Effector memory CD4-positive, alpha-beta T cell (primary cell): ENCODE measurements around the gene BAZ2B.
"Not testable (repeated sequence)": the region's sequence is repeated elsewhere in the genome, so short reads cannot be mapped to it uniquely, and the experiment has no call there.

Experiments used
- DNase-seq, 3 donors: peaks; one replicate each; pipeline ENCODE4 v3.0.0-alpha.2; 2020
- H3K27ac ChIP-seq: 2 replicates; pipeline ENCODE4 v1.7.0; 2013; ENCODE audit warnings: mild to moderate bottlenecking, low read length, moderate library complexity; ENCODE audit not compliant: insufficient read depth, poor library complexity, severe bottlenecking
- H3K27me3 ChIP-seq: replicated peaks from 2 replicates; pipeline ENCODE4 v1.7.0; 2013; ENCODE audit warnings: mild to moderate bottlenecking, low read length; ENCODE audit not compliant: insufficient read depth, control insufficient read depth, poor library complexity, severe bottlenecking
- H3K36me3 ChIP-seq: 2 replicates; pipeline ENCODE4 v1.7.0; 2013; ENCODE audit warnings: mild to moderate bottlenecking, low read length, moderate library complexity; ENCODE audit not compliant: control insufficient read depth, insufficient read depth
- H3K4me1 ChIP-seq: 2 replicates; pipeline ENCODE4 v1.7.0; 2013; ENCODE audit warnings: low read length, mild to moderate bottlenecking; ENCODE audit not compliant: control insufficient read depth, insufficient read depth, poor library complexity, severe bottlenecking
- H3K4me3 ChIP-seq: 2 replicates; pipeline ENCODE4 v1.7.0; 2013; ENCODE audit warnings: low read length, low read depth, mild to moderate bottlenecking; ENCODE audit not compliant: insufficient read depth, poor library complexity, severe bottlenecking
- H3K9me3 ChIP-seq: 2 replicates; pipeline ENCODE4 v1.7.0; 2013; ENCODE audit warnings: mild to moderate bottlenecking, low read length, moderate library complexity; ENCODE audit not compliant: control insufficient read depth

The BAZ2B gene

DNA sequence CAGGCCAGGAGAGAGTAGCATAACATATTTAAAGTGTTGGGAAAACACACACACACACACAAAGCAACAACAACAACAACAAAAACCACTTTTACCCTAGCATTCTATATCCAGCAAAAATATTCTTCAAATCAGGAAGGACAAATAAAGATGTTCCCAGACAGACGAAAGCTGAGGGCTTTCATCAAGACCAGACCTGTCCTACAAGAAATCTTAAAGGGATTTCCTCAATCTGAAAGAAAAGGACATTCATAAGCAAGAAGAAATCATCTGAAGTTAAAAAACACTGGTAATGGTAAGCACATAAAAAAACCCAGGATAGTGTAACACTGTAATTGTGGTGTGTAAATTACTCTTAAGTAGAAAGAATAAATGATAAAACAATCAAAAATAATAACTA, 22.7 kb upstream of the BAZ2B start:
- Histone ChIP-seq H3K27me3 (no peaks in the 10 kb centered on the region), H3K27ac (no peak overlapping the region), H3K4me3 (no peak overlapping the region), H3K36me3 (no peaks in the 10 kb centered on the region), H3K9me3 (no peaks in the 10 kb centered on the region), H3K4me1 (no peaks in the 10 kb centered on the region)
- no peak for DNase-seq

DNA sequence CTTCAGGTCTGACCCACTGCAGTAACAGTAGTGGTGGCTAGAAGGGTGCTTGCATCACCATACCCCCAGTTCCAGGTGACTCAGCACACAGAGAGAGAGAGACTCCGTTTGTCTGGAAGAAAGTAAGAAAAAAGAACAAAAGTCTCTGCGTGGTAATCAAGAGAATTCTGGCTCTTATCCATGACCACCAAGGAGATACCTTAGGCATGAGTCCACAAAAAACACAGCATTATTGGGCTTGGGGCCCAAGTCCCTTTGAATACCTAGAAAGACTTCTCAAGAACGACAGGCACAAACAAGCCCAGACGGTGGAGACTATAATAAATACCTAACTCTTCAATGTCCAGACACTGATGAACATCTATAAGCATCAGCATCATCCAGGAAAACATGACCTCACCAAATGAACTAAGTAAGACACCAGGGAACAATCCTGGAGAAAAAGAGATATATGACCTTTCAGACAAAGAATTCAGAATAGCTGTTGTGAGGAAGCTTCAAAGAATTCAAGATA, 21.7 kb upstream of the BAZ2B start:
- Histone ChIP-seq H3K27me3 (no peaks in the 10 kb centered on the region), H3K36me3 (no peaks in the 10 kb centered on the region), H3K4me1 (no peaks in the 10 kb centered on the region), H3K4me3 (no peak overlapping the region), H3K9me3 (no peaks in the 10 kb centered on the region), H3K27ac (no peak overlapping the region)
- DNase-seq, result no peak

DNA sequence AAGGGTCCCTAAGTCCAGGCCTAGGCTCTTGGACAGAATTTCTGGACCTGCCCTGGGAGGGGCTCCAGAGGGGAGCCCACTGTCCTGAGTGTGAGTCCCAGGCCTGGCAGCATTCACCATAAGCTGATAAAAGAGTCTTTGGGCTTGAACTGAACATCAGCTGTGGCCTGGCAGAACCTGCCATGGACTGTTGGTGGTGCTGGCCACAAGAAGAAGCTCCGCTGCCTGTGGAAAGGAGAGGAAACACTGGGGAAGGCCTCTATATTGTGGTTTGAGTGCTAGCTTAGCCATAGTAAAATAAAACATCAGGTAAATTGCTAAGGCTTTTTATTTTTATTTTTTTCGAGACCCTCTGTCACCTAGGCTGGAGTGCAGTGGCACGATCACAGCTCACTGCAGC, 20.9 kb upstream of the BAZ2B start:
- no peak for DNase-seq
- no peaks in the 10 kb centered on the region for H3K36me3 ChIP-seq
- H3K4me1 ChIP-seq, result no peaks in the 10 kb centered on the region
- H3K27me3 ChIP-seq, result no peaks in the 10 kb centered on the region
- no peak overlapping the region for H3K4me3 ChIP-seq
- no peaks in the 10 kb centered on the region for H3K9me3 ChIP-seq
- no peak overlapping the region for H3K27ac ChIP-seq

DNA sequence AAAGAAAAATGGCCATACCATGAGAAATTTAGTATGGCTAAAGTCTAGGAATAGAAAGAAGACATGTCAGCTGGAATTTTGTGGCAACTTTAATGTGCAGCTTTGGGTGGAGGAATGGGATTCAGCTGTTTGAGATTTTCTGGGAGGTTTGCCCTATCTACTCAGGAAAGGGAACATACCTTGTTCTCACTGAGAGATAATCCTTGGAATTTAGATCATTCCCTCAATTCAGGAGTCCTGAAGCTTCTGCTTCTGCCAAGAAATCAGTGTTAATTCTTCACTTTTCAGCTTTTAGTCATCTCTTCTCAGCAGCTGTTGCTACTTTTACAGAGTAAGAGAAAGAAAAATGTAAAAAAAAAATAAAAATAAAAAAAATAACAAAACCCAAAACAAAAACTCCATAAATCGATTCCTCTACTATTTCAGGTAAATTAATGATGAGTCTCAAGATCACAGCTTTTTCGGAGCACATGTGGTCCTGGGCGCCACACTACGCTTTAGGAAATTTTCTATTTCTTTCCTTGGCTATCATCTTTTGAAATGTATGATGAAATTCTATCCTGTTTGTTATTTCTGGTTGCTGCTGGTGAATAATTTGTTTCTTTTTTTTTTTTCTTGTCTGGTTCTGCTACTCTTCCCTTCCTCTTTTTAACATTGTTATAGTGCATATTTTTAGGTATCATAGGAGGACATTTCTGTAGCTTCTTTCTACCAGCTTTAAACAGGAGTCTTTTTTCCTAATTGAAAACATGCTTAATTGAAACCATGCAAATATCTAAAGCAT, 18.9 kb upstream of the BAZ2B start:
- no peaks in the 10 kb centered on the region for H3K4me1 ChIP-seq
- H3K9me3 ChIP-seq, result no peaks in the 10 kb centered on the region
- DNase-seq, result no peak
- H3K4me3 ChIP-seq, result no peak overlapping the region
- no peak overlapping the region for H3K27ac ChIP-seq
- no peaks in the 10 kb centered on the region for H3K36me3 ChIP-seq
- no peaks in the 10 kb centered on the region for H3K27me3 ChIP-seq

DNA sequence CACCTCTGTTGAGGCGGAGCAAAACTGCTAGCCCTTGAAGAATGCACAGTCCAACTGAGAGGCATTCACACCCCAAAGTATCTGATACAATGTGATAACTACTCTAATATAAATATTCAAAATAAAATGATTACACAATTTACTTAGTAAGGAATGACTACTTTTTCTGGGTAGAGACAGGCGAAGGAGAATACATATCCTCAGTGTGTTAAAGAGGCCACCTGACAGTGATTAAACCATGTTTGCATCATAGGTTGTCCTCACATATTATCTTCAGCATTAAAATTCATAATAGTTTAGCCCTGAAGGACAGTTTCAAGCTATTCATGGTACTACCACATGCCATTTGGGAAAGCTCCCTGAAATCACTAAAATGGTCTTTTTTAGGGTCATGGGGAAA, 16.9 kb upstream of the BAZ2B start:
- Histone ChIP-seq H3K36me3 (no peaks in the 10 kb centered on the region), H3K4me3 (no peak overlapping the region), H3K27me3 (no peaks in the 10 kb centered on the region), H3K27ac (no peak overlapping the region), H3K9me3 (no peaks in the 10 kb centered on the region), H3K4me1 (no peaks in the 10 kb centered on the region)
- DNase-seq, result no peak

DNA sequence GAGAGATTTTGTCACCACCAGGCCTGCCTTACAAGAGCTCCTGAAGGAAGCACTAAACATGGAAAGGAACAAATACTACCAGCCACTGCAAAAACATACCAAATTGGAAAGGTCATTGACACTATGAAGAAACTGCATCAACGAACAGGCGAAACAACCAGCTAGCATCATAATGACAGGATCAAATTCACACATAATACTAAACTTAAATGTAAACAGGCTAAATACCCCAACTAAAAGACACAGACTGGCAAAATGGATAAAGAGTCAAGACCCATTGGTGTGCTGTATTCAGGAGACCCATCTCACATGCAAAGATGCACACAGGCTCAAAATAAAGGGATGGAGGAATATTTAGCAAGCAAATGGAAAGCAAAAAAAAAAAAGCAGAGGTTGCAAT, 9.3 kb upstream of the BAZ2B start:
- H3K27me3 ChIP-seq, H3K4me1 ChIP-seq, H3K9me3 ChIP-seq, H3K27ac ChIP-seq, DNase-seq, H3K36me3 ChIP-seq, H3K4me3 ChIP-seq: not testable (repeated sequence)

DNA sequence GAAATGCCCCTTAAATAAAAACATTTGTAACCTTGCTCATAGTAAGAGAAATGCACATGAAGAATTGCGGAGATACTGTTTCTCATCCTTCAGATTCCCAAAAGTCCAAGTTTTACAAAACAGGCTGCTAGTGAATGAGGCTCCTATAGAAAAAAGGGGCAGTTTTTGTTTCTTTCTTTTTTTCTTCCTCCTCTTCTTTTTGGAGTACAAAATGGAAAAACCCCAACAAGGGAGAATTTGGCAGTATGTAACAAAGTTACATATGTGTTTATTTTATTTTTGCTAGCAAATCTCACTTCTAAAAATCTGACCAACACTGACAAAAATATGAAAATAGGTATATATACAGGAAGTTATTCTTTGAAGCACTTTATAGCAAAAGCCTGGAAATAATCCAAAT, 7.1 kb upstream of the BAZ2B start:
- Histone ChIP-seq H3K9me3 (no peaks in the 10 kb centered on the region), H3K36me3 (no peaks in the 10 kb centered on the region), H3K4me3 (no peak overlapping the region), H3K27me3 (no peaks in the 10 kb centered on the region), H3K27ac (no peak overlapping the region), H3K4me1 (no peaks in the 10 kb centered on the region)
- no peak for DNase-seq

DNA sequence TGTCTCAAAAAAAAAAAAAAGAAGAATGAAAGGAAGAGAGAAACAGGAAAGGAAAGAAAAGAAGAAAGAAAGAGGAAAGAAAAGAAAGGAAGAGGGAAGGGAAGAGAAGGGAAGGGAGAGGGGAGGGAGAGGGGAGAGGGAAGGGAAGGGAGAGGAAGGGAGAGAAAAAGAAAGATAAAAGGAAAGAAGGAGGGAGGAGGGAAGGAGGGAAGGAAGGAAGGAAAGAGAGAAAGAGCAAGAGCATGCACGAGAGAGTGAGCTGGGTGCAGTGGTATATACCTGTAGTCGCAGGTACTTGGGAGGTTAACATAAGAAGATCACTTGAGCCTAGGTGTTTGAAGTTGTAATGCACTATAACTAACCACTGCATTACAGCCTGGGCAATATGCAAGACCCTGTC, 6.6 kb upstream of the BAZ2B start:
- Histone ChIP-seq H3K36me3 (no peaks in the 10 kb centered on the region), H3K27ac (no peak overlapping the region), H3K4me1 (no peaks in the 10 kb centered on the region), H3K9me3 (no peaks in the 10 kb centered on the region), H3K27me3 (no peaks in the 10 kb centered on the region), H3K4me3 (no peak overlapping the region)
- no peak for DNase-seq

DNA sequence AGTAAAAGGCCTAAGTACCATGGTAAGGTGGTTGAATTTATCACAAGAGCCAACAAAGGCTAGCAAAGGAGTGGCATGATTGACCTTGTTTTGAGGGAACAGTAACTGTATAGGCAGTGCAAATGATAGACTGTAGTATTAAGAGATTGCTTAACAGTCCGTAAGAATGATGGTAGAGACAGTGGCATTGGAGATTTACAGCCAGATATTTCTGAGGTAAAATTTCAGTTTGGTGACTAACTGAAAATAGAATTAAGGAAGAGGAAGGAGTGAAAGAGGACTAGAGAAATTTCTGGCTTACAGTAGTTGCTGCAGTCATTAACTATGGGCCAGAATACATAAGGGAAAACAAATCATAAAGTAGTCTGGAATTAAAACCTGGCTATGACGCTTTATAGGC, 4.4 kb upstream of the BAZ2B start:
- no peaks in the 10 kb centered on the region for H3K4me1 ChIP-seq
- H3K4me3 ChIP-seq, result no peak overlapping the region
- DNase-seq, result no peak
- H3K9me3 ChIP-seq, result no peaks in the 10 kb centered on the region
- H3K27ac ChIP-seq, result no peak overlapping the region
- no peaks in the 10 kb centered on the region for H3K27me3 ChIP-seq
- H3K36me3 ChIP-seq, result no peaks in the 10 kb centered on the region

DNA sequence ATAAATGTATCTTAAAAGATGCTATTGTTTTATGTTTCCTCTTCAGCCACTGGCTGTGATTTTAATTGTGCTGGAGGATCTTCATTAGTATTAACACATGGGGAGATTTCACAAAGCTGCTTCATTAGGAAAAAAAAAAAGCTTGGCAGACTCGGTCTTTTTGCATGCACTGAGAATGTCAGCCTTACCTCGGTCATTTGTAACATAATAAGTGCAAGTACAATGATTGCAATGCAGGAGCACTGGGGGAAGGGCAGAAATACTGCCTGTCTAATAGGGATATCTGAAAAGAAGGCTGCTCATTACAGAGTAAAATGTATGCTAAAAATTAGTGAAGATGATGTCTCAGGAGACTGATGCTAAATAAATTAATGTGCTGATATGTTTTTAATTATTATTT, 1.3 kb upstream of the BAZ2B start:
- H3K9me3 ChIP-seq, result no peaks in the 10 kb centered on the region
- DNase-seq, result no peak
- no peaks in the 10 kb centered on the region for H3K27me3 ChIP-seq
- H3K4me1 ChIP-seq, result no peaks in the 10 kb centered on the region
- H3K36me3 ChIP-seq, result no peaks in the 10 kb centered on the region
- H3K4me3 ChIP-seq, result no peak overlapping the region
- H3K27ac ChIP-seq, result no peak overlapping the region
